SK-N-SH (cell line): ENCODE results near the gene MAP4.

Experiments
- TAF1 ChIP-seq: IDR thresholded peaks from 2 replicates; pipeline ENCODE4 v1.6.1; 2012; ENCODE audit warnings: low read depth, mild to moderate bottlenecking, low read length, moderate library complexity, borderline replicate concordance
- ZBTB33 ChIP-seq: IDR thresholded peaks from 2 replicates; pipeline ENCODE4 v1.4.0; 2012; ENCODE audit warnings: low read depth, borderline replicate concordance
- TF ChIP-seq, protein P1 (sequence below): fragments of 200-600 bp; sonication (generic); IDR thresholded peaks from 2 replicates; pipeline ENCODE4 v1.6.1; 2017; ENCODE audit warnings: antibody characterized with exemption, mild to moderate bottlenecking, moderate library complexity

GRCh38 chr3:47980795-47981194 lies 35.4 kb downstream of the MAP4 start:
- TF ChIP-seq ZBTB33: no peak
- TF ChIP-seq, protein P1, sequence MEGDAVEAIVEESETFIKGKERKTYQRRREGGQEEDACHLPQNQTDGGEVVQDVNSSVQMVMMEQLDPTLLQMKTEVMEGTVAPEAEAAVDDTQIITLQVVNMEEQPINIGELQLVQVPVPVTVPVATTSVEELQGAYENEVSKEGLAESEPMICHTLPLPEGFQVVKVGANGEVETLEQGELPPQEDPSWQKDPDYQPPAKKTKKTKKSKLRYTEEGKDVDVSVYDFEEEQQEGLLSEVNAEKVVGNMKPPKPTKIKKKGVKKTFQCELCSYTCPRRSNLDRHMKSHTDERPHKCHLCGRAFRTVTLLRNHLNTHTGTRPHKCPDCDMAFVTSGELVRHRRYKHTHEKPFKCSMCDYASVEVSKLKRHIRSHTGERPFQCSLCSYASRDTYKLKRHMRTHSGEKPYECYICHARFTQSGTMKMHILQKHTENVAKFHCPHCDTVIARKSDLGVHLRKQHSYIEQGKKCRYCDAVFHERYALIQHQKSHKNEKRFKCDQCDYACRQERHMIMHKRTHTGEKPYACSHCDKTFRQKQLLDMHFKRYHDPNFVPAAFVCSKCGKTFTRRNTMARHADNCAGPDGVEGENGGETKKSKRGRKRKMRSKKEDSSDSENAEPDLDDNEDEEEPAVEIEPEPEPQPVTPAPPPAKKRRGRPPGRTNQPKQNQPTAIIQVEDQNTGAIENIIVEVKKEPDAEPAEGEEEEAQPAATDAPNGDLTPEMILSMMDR: no peak
- no peak for TF ChIP-seq TAF1
